NK-92 (cell line): ENCODE data around the gene ZNF366.

Experiments used
- DNase-seq: peaks from one replicate; lab custom pipeline; 2025; ENCODE audit not compliant: unreplicated experiment; lab: John Stamatoyannopoulos, UW

The ZNF366 gene

DNA sequence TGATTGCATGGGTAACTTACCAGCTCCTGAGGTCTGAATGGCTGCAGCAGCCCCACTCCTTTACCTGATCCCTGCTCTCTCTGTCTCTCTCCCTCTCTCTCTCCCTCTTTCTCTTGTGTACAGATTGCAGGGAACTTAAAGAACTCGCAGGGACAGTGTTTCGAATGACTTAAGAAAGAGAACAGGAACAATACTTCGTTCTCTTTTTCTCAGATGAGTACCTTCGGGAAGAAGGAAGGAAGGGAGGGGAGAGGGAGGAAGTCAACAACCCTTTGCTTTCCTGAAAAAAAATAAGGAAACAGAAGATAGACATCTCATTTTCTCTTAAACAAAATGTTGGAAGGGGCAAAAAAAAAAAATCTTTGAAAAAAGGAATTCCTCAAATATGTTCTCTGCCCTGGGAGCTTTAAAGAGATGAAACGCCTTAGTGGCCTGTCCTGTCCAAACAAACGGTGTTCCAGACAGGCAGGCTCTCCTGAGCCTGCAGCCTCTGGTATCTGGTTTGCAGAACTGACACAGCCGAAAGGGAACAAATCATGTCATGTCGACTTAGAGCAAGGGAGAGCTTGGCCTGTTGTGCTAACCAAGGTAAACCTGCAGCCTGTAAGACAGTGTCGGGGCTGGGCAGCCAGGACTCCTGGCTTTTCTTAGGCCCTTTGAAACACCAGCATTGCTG lies at the start of gene ZNF366:
Gene ZNF366, minus strand, starts transcription at position 180 of the 676 bp plus-strand sequence. CDS start 45,914 bp downstream, outside the sequence.
- DNase-seq, result no peak

DNA sequence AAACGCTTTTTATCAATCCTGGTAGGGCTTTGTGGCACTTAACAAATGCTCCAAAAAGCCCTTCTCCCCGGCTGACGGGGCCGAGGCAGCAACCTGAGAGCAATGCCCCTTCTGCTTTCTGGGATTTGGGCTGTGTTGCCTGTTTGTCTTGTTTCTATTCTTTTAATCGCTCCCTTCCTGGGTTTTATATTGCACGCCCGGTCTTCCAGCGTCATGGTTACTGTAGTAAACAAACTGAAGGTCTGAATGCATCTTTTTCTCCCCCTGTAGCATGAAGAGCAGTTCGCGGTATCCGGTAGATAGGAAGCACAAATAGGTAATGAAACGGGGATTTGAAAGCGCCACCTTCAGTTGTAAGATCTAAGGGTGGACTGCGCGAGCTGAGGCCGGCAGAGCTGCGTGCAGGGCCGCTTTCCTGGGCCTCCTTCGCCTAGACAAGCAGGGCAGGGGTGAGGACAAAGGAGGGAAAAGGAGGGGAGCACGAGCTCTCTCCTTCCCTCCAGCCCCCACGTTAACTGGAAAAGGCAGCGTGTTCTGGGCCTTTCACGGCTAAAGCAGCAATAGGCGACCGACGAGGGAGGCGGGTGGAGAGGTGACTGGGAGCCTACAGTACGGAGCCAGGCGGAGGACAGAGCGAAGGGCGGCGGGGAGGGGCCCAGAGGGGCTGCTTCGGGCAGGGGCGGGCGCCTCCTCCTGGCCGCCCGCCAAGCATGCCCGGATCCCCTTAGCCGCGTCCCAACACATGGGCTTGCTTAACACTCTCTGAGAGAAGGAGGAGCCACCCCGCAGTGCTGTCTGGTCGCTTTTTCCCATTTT lies 49.3 kb upstream of the ZNF366 start:
- DNase-seq, result no peak

DNA sequence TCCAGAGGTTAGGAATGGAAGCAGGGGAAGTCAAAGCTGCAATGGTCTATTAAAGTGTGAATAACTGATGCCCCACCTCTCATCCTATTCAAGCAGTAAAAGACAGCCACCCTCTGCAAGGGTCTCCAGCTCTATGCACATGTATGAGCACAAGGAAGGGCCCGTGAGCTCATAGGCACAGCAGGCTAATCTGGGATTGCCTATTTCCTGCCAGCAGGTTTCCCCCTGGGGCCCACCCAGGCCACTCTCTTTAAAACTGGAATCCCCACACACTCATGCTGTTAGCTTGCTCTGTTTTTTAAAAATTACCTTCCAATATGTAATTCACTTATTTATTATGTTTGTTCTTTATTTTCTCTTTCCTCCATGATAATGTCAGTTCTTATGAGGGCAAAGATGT lies 48.7 kb upstream of the ZNF366 start:
- DNase-seq, result no peak

DNA sequence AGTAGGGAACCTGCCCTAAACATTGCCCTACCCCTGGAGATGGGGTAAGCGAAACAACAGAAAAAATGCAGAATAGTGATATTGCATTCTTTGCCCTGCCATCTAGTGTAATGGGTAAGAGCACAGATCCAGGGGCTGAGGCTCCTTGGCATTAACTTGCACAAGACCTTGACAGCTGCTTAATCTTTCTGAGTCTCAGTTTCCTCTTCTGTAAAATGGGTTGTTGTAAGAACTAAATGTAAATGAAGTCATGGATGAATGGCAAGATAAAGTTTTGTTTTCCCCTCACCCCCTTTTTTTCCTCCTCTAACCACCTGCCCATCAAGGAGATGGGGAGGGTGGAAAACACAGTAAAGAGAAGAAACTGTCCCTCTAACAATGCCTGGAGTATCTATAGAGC lies 47.7 kb upstream of the ZNF366 start:
- DNase-seq, result no peak

DNA sequence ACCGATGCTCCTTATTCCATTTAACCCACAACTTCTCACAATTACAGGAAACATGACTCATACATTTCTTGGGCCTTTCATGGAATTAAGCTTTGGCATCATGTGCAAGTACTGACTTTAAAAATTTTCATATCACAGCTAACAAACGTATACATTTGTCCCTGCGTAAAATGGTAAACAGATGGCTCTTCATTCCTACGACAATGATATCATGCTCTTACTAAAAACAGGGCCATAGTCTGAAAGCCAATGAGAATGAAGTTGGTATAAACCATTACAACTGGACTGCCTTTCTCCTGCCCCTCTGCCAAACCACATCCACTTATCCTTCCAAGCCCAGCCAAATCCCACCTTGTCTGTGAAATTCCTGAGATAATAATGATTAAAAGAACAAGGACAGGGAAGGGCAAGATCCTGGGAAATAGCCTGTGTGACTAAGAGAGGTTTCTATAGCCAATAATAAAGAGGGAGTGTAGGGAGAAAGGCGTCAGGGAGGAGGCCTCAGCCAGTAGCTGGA lies 44.9 kb upstream of the ZNF366 start:
- DNase-seq, result no peak

GRCh38 chr5:72550595-72550994 lies 43.4 kb upstream of the ZNF366 start:
- no peak for DNase-seq

GRCh38 chr5:72543811-72544210 lies 36.6 kb upstream of the ZNF366 start:
- no peak for DNase-seq

- no peak for DNase-seq
Measured at GRCh38 chr5:72543365-72543764, 36.2 kb upstream of the ZNF366 start.

DNA sequence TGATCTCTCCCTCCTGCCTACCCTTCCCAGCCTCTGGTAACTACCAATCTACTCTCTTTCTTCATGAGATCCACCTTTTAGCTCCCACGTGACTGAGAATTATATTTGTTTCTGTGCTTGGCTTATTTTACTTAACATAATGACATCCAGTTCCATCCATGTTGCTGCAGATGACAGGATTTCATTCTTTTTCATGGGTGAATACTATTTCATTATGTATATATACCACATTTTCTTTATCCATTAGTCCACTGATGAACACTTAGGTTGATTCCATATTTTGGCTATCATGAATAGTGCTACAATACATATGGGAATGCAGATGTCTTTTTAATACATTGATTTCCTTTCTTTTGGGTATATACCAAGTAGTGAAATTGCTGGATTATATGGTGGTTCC lies 35.5 kb upstream of the ZNF366 start:
- DNase-seq, result no peak

DNA sequence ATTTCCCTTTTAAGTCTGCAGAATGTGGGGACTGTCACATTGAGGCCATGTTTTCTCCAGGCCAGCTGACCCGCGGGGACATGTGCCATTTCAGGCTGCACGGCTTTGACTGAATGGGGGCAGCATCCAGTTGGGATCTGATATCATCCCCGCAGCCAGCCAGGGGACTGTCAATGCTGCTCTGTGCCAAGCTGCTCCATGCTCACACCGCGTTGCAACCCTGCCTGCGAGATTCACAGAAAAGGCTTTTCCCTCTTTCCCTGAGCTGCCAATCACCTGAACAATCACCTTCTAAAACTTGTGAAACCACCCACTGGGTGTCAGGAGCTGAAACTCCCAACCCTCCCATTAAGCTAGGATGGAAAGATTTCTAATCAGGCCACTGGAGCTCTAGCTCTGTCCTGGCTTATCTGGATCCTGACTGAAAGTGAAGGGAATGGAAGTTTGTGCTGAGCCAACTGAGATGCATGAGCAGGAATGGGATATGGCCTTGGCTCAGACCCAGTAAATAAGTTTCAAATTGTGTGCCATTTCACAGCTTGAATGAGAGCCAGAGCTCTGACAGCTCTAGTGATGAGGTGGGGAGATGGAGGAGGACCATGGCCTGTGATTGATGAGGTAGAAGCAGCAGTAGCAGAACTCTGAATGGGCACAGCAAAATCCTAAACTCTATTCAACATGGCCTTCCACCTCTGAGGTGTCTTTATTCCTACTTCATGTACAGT lies 34.5 kb upstream of the ZNF366 start:
- DNase-seq, result no peak

DNA sequence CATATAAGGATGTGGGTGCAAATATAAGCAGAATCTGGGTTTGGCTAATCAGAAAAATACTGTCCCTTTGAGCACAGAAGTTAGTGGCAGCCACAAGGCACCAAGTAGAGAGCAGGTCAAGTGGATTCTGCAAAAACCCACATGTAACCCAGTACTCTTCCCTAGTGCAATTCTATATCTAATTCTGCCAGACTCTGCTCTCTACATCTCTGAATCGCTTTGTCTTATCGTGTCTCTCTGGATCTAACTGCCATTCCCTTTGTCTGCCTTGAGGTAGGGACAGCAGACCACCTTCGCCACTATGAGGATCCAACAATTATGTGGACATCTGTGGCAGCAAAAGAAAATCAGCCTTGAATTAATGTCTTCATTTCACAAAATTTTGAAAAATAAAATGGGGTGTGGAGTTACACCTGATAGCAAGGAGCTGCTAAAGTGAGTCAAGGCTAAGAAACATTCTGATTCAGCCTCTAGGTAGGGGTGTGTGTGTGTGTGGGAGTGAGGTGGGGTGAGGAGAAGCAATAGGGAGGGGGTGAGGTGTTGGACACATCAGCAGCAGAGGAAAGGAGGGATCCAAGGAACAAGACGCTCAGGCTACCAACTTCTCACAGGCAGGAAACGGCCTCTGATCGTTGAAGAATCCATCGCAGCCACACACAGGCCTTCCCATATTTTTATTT lies 33.7 kb upstream of the ZNF366 start:
- DNase-seq, result no peak

DNA sequence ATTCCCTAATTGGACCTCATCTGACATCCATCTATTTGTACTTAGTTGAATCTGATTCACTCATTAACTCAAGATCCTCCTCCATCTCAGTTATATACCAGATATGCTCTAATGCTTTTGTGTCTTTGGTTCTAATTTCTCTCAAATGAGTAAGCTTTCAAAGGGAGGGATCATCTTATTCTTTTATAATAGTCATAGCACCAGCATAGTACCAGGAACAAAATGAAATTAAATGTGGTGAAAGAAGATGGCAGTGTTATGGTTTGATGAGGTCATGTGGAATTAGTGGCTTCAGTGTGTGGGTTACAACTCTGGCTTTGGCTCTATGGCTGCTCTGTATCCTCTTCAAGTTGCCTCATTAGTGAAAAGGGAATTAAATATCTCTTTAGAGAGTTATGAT lies 32.5 kb upstream of the ZNF366 start:
- DNase-seq, result no peak

GRCh38 chr5:72539038-72539437 lies 31.8 kb upstream of the ZNF366 start:
- DNase-seq, result no peak

DNA sequence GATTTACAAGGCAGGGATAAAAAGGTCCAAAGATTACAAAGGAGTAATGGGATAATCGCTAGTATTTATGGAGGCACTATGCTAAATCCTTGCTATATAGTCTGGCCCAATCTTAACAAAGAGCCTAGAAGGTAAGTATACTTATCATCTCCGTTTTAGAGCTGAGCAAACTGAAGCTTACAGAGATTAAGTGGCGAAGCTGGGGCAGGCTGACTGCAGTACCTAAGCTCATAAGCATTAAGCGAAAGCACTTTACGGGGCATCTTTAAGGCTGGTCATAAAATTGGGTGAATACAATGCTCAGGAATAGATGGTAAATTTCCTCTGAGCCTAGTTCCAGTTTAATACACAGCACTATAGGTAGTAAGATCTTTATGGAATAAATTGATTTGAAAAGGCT lies 30.0 kb upstream of the ZNF366 start:
- DNase-seq, result no peak

DNA sequence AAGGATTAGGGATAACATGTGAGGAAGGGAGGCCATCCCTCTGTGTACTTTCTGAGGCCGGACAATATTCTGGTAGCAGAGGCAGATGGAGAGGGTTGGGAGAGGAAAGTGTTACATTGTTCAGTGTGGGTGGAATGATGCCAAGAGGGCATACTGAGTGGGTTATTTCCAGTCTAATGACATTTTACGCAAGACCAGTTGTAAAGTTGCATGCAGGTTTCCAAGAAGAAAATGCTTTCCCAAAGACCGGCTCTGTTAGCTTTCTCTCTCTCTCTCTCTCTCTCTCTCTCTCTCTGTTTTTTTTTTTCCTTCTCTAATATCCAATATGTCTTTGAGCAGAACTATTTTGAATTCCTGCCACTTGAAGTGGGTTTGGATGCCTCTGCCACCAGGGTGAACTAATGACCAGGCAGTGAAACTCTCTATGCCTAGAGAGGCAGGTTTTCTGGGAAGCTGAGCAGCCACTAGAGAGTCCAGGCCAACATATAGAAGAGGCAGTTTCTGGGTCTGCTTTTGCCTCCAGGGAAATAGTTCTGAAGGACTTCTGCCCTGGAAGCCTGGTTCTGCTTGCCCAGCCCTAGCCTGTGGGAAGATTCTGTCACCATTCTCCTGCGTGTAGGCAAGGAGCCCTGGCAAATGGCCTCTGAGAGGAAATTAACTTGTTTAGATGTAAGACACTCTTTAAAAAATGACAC lies 24.4 kb upstream of the ZNF366 start:
- DNase-seq, result no peak

GRCh38 chr5:72530196-72530595 lies 23.0 kb upstream of the ZNF366 start:
- no peak for DNase-seq

DNA sequence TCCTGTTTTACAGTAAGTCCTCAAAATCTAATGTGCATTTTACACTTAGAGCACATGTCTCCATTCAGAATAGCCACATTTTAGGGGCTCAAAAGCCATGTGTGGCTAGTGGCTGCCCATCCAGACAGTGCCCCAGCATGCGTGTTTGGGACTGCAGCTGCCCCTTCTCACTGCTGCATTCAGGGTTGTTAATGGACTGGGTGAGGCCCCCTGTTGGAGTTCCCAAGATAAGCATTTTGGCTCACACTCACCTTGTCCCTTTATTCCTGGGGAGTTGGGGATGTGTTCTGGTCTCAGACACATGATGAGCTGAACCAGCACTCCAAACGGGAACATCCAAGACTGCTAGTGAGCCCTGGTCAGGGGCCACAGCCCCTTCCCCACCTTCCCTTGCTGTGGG lies 22.2 kb upstream of the ZNF366 start:
- DNase-seq, result no peak

GRCh38 chr5:72525816-72526215 lies 18.6 kb upstream of the ZNF366 start:
- DNase-seq, result no peak

GRCh38 chr5:72523960-72524582 lies 16.9 kb upstream of the ZNF366 start:
- no peak for DNase-seq

DNA sequence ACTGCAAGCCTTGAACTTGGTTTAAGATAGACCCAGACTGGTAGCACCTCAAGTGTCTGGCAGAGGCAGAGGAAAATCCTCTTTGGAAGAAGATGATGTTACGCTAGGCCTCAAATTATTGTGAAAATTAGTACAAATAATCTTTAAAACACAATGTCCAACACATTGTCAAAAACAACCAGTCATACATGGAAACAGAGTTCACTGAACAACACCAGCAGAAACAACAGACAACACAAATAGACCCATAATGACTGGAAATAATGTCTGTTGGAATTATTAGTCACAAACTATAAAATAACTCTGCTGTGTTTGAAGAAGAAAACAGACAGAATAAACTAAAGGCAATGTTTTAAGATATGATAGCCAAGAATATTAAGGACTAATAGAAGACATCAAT lies 15.4 kb upstream of the ZNF366 start:
- DNase-seq, result no peak
